K562 (cell line): ENCODE results near the gene MKNK2. TPM values are rescaled to one million over a fixed set of nuclear protein-coding genes. Genes with fewer than 3 reads are reported as not detected.

Source experiments
- CBX1 ChIP-seq: sonication (generic); IDR thresholded peaks from 2 replicates; pipeline ENCODE4 v1.6.1; 2016; ENCODE audit warnings: antibody characterized with exemption, low read depth, mild to moderate bottlenecking
- CSDE1 ChIP-seq, 2 experiments: fragments of 450-650 bp; IDR thresholded peaks; 2 replicates each; pipeline ENCODE4 v1.6.1; 2016; ENCODE audit warnings: mild to moderate bottlenecking in 1 of 2
- ELF2 ChIP-seq: fragments of 250-450 bp; sonication (Bioruptor Pico); IDR thresholded peaks from 2 replicates; pipeline ENCODE4 v1.5.0; 2021; ENCODE audit warnings: mild to moderate bottlenecking
- ETV1 ChIP-seq: fragments of 450-650 bp; conservative IDR thresholded peaks from 2 replicates; pipeline ENCODE4 v1.6.1; 2016; ENCODE audit warnings: missing genetic modification characterization, control low read depth, low read depth, missing compliant biosample characterization
- FOSL1 ChIP-seq: fragments of 200-800 bp; sonication (Bioruptor generic); conservative IDR thresholded peaks from 2 replicates; pipeline ENCODE4 v1.6.1; 2016; ENCODE audit warnings: missing genetic modification characterization, missing compliant biosample characterization
- GABPB1 ChIP-seq: sonication (generic); formaldehyde crosslinking; IDR thresholded peaks from 2 replicates; pipeline ENCODE4 v1.8.0; 2022; ENCODE audit warnings: mild to moderate bottlenecking, missing genetic modification reagents
- GATA2 ChIP-seq: sonication (generic); formaldehyde crosslinking; IDR thresholded peaks from 2 replicates; pipeline ENCODE4 v1.4.0; 2020; ENCODE audit warnings: mild to moderate bottlenecking, missing genetic modification reagents
- GTF2E2 ChIP-seq: fragments of 200-800 bp; sonication (Bioruptor generic); IDR thresholded peaks from 2 replicates; pipeline ENCODE4 v1.6.1; 2016; ENCODE audit warnings: missing genetic modification characterization, missing compliant biosample characterization
- L3MBTL2 ChIP-seq: fragments of 450-650 bp; IDR thresholded peaks from 2 replicates; pipeline ENCODE4 v1.6.1; 2016; ENCODE audit warnings: mild to moderate bottlenecking, moderate library complexity
- NCOA2 ChIP-seq, 2 experiments: fragments of 450-650 bp; IDR thresholded peaks; 2 replicates each; pipeline ENCODE4 v1.6.1; 2018; ENCODE audit warnings: mild to moderate bottlenecking in 2 of 2, moderate library complexity in 1 of 2; ENCODE audit not compliant: partially characterized antibody in 2 of 2
- NUFIP1 ChIP-seq: fragments of 450-650 bp; IDR thresholded peaks from 2 replicates; pipeline ENCODE4 v1.6.1; 2018; ENCODE audit not compliant: partially characterized antibody
- SMAD3 ChIP-seq: fragments of 450-650 bp; formaldehyde crosslinking; conservative IDR thresholded peaks from 2 replicates; pipeline ENCODE4 v1.4.0; 2020; ENCODE audit warnings: mild to moderate bottlenecking
- TGIF2 ChIP-seq: sonication (generic); formaldehyde crosslinking; IDR thresholded peaks from 2 replicates; pipeline ENCODE4 v1.8.1; 2022; ENCODE audit warnings: mild to moderate bottlenecking, missing genetic modification reagents, moderate library complexity
- ZNF24 ChIP-seq: fragments of 450-650 bp; IDR thresholded peaks from 2 replicates; pipeline ENCODE4 v1.6.1; 2016
- ZNF316 ChIP-seq: fragments of 450-650 bp; IDR thresholded peaks from 2 replicates; pipeline ENCODE4 v1.6.1; 2016
- polyA plus RNA-seq, 8 experiments: library from polyadenylated mRNA; depleted of rRNA in 4 of 8; stranded (reverse) in 5 of 8; unstranded in 3 of 8; fragments of >200 nt; fragmentation: Nextera tagmentation in 2 of 8; fragmentation: Illumina TruSeq in 1 of 8; extraction: Ambion mirVana in 2 of 8; extraction: Trizol in 1 of 8; gene quantifications; 2 replicates each; pipeline versions ENCODE4 v1.2.1 to v1.2.3, GENCODE V29; 2011 to 2014; ENCODE audit warnings: inconsistent platforms in 1 of 8, missing spikeins in 1 of 8
- total RNA-seq, 7 experiments: library from RNA; depleted of rRNA in 6 of 7; stranded (reverse); fragments of >200 nt in 6 of 7; fragmentation: Illumina TruSeq in 2 of 7; extraction: Trizol in 2 of 7; gene quantifications; 2 replicates each; pipeline versions ENCODE4 v1.2.1 to v1.2.3, GENCODE V29; 2011 to 2021; ENCODE audit warnings: low replicate concordance in 1 of 7
- TF ChIP-seq, protein P1 (sequence below): fragments of 250-450 bp; sonication (Bioruptor Pico); IDR thresholded peaks from 2 replicates; pipeline ENCODE4 v1.5.0; 2021; ENCODE audit warnings: mild to moderate bottlenecking, moderate library complexity
- TF ChIP-seq, protein P2 (sequence below): fragments of 450-650 bp; IDR thresholded peaks from 2 replicates; pipeline ENCODE4 v1.7.0; 2016; ENCODE audit warnings: borderline replicate concordance
- TF ChIP-seq, protein P3 (sequence below): sonication (generic); formaldehyde crosslinking; IDR thresholded peaks from 2 replicates; pipeline ENCODE4 v1.8.0; 2022; ENCODE audit warnings: mild to moderate bottlenecking, missing genetic modification reagents
- TF ChIP-seq, protein P4 (sequence below): fragments of 450-650 bp; IDR thresholded peaks from 2 replicates; pipeline ENCODE4 v1.6.1; 2014; ENCODE audit warnings: low read depth, mild to moderate bottlenecking, moderate library complexity, borderline replicate concordance

MKNK2 gene
- total and polyA plus RNA-seq, 9 of the 15 experiments (the other 6 are each of a cell fraction or from before 2014, with no cell fraction given): 5.1 to 191 (median 51.9) TPM

DNA sequence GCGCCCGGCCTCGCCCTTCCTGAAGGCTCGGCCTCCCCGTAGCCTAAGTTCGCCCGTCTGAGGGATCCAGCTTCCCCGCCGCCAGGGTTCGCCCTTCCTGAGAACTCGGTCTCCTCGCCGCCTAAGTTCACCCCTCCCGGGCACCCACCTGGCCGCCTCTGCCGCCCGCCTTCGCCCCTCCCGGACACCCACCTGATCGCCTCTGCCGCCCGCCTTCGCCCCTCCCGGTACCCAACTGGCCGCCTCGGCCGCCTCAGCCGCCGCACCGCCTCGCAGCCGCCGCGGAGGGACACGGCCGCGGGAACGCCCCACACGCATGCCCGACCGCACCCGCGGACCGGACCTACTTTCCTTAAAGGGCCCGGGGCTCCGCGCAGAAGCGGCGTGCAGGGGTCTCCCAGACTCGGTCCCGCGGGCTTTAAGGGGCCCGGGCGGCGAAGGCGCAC, 45.0 kb upstream of the MKNK2 start, which contains the start of gene MOB3A (continued):
- TF ChIP-seq, protein P1, sequence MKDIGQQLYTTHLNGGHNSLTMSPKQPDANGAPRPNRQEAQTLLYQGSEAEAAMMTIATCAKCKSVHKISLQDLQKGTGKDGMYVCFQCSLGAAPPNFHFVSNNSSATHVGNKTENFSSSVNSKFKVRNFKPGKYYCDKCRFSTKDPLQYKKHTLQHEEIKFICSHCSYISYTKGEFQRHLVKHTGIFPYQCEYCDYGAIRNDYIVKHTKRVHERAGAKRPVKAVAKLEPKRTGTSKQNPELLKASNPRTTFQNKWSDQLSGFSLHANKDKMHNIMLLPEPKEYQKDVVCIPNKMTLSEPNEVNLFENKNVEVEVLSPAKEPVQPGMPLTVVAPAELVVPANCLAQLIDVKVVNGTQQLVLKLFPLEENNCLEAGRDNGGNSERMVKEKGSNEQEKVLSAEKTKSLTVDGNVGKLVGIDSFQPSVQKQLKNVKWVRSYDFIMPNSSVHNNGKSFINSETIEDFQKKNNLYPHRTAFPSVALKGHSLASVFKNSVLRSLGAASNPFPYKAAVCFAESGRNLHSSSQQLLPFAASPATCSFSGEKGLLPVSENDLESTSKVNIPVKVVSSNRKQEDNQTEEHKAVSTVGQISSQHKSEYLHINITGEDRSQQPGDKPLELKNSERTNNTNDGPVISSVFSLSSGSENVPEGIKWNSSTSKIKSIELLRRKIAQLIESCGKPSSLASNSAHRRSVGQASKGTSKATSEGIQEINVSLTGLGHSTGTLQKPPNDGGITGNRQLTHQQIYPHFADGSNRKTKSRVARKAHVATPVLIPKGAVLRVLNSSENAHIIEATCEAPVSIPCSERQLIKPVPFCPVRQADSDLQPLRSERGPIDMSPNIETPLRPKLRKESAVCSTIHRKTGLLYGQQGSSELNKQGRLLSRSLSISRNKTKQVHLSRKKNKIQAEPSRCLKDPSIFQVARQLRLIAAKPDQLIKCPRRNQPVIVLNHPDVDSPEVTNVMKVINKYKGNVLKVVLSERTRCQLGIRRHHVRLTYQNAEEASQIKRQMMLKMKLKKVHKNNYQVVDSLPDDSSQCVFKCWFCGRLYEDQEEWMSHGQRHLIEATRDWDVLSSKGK (CRISPR knock-in tag): no peak
- TF ChIP-seq ZNF24 (no peak), GATA2 (CRISPR knock-in tag) (no peak), GABPB1 (CRISPR knock-in tag) (peak; percentile 65; the same call in 1 of the 2 replicates), CSDE1 (IDR thresholded peaks at IDR 0.05) (no peak), ZNF316 (no peak), ELF2 (CRISPR knock-in tag) (peak; percentile 72; the same call in 1 of the 2 replicates), GTF2E2 (tag) (peak; percentile 83), ETV1 (tag) (peak; percentile 64; the same call in 1 of the 2 replicates), CBX1 (peak; percentile 38; the same call in 1 of the 2 replicates), SMAD3 (CRISPR knock-in tag) (0 out of 2 replicates have a peak, but pooled peaks have one; percentile 17), FOSL1 (tag) (0 out of 2 replicates have a peak, but pooled peaks have one; percentile 25), NUFIP1 (no peak), NCOA2 (IDR thresholded peaks at IDR 0.05; ENCODE audit: partially characterized antibody in 2 of 2) (no peak), L3MBTL2 (peak; percentile 80), TGIF2 (0 out of 2 replicates have a peak, but pooled peaks have one; percentile 24)
- TF ChIP-seq, protein P2, sequence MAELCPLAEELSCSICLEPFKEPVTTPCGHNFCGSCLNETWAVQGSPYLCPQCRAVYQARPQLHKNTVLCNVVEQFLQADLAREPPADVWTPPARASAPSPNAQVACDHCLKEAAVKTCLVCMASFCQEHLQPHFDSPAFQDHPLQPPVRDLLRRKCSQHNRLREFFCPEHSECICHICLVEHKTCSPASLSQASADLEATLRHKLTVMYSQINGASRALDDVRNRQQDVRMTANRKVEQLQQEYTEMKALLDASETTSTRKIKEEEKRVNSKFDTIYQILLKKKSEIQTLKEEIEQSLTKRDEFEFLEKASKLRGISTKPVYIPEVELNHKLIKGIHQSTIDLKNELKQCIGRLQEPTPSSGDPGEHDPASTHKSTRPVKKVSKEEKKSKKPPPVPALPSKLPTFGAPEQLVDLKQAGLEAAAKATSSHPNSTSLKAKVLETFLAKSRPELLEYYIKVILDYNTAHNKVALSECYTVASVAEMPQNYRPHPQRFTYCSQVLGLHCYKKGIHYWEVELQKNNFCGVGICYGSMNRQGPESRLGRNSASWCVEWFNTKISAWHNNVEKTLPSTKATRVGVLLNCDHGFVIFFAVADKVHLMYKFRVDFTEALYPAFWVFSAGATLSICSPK: no peak
- TF ChIP-seq, protein P3, sequence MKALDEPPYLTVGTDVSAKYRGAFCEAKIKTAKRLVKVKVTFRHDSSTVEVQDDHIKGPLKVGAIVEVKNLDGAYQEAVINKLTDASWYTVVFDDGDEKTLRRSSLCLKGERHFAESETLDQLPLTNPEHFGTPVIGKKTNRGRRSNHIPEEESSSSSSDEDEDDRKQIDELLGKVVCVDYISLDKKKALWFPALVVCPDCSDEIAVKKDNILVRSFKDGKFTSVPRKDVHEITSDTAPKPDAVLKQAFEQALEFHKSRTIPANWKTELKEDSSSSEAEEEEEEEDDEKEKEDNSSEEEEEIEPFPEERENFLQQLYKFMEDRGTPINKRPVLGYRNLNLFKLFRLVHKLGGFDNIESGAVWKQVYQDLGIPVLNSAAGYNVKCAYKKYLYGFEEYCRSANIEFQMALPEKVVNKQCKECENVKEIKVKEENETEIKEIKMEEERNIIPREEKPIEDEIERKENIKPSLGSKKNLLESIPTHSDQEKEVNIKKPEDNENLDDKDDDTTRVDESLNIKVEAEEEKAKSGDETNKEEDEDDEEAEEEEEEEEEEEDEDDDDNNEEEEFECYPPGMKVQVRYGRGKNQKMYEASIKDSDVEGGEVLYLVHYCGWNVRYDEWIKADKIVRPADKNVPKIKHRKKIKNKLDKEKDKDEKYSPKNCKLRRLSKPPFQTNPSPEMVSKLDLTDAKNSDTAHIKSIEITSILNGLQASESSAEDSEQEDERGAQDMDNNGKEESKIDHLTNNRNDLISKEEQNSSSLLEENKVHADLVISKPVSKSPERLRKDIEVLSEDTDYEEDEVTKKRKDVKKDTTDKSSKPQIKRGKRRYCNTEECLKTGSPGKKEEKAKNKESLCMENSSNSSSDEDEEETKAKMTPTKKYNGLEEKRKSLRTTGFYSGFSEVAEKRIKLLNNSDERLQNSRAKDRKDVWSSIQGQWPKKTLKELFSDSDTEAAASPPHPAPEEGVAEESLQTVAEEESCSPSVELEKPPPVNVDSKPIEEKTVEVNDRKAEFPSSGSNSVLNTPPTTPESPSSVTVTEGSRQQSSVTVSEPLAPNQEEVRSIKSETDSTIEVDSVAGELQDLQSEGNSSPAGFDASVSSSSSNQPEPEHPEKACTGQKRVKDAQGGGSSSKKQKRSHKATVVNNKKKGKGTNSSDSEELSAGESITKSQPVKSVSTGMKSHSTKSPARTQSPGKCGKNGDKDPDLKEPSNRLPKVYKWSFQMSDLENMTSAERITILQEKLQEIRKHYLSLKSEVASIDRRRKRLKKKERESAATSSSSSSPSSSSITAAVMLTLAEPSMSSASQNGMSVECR (CRISPR knock-in tag): peak; percentile 99
- TF ChIP-seq, protein P4, sequence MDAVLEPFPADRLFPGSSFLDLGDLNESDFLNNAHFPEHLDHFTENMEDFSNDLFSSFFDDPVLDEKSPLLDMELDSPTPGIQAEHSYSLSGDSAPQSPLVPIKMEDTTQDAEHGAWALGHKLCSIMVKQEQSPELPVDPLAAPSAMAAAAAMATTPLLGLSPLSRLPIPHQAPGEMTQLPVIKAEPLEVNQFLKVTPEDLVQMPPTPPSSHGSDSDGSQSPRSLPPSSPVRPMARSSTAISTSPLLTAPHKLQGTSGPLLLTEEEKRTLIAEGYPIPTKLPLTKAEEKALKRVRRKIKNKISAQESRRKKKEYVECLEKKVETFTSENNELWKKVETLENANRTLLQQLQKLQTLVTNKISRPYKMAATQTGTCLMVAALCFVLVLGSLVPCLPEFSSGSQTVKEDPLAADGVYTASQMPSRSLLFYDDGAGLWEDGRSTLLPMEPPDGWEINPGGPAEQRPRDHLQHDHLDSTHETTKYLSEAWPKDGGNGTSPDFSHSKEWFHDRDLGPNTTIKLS: peak; percentile 64
